PC-3 (cell line): ENCODE data around the gene SLC22A2. TPM values are rescaled to one million over a fixed set of nuclear protein-coding genes. Genes with fewer than 3 reads are reported as not detected.

Experiments used
- ATAC-seq: fragments of 200-7000 bp; cut with Tn5 transposase; 2 replicates; pipeline ENCODE4 v1.9.1; 2020; ENCODE audit warnings: mild to moderate bottlenecking, moderate library complexity
- BruUV-seq: library from RNA; stranded (reverse); fragments of 400-500 nt; replicated peaks from 2 replicates; lab custom pipeline; 2021; lab: Mats Ljungman, UMichigan
- CTCF ChIA-PET: fragments of 300-600 bp; sonication (Branson Sonifier 250); formaldehyde crosslinking; loops from one replicate; lab custom pipeline; 2022; ENCODE audit warnings: antibody characterized with exemption; lab: Charles Lee
- POLR2A ChIA-PET: fragments of 300-600 bp; sonication (Branson Sonifier 250); formaldehyde crosslinking; loops from one replicate; lab custom pipeline; 2022; ENCODE audit warnings: antibody characterized with exemption; ENCODE audit not compliant: unreplicated experiment; lab: Charles Lee
- DNase-seq: peaks from one replicate; pipeline ENCODE4 v3.0.0-alpha.2; 2015
- H2AFZ ChIP-seq: fragments of 300-600 bp; sonication (generic); 2 replicates; pipeline ENCODE4 v1.6.0; 2016; ENCODE audit warnings: antibody characterized with exemption, low read length
- H3F3A ChIP-seq: fragments of 300-600 bp; sonication (generic); one replicate; pipeline ENCODE4 v1.6.0; 2017; ENCODE audit warnings: antibody characterized with exemption, low read length, control low read depth, mild to moderate bottlenecking; ENCODE audit not compliant: unreplicated experiment
- H3K27ac ChIP-seq: fragments of 300-600 bp; sonication (generic); 2 replicates; pipeline ENCODE4 v1.5.1; 2016; ENCODE audit warnings: mild to moderate bottlenecking, low read length
- H3K27me3 ChIP-seq: fragments of 300-600 bp; sonication (generic); 2 replicates; pipeline ENCODE4 v1.6.1; 2016; ENCODE audit warnings: low read length, mixed read lengths
- H3K36me3 ChIP-seq: fragments of 300-600 bp; sonication (generic); 2 replicates; pipeline ENCODE4 v1.6.1; 2016; ENCODE audit warnings: low read depth, mixed run types, low read length, mixed read lengths
- H3K4me1 ChIP-seq: fragments of 300-600 bp; sonication (generic); 2 replicates; pipeline ENCODE4 v1.5.1; 2016; ENCODE audit warnings: low read length; ENCODE audit not compliant: insufficient read depth
- H3K4me2 ChIP-seq: fragments of 300-600 bp; sonication (generic); 2 replicates; pipeline ENCODE4 v1.6.0; 2016; ENCODE audit warnings: low read length
- H3K4me3 ChIP-seq: fragments of 300-600 bp; sonication (generic); 2 replicates; pipeline ENCODE4 v1.5.1; 2016; ENCODE audit warnings: mild to moderate bottlenecking, low read length, mixed read lengths
- H3K79me2 ChIP-seq: fragments of 300-600 bp; sonication (generic); 2 replicates; pipeline ENCODE4 v1.6.1; 2017; ENCODE audit warnings: low read length, mixed read lengths
- H3K9ac ChIP-seq: fragments of 300-600 bp; sonication (generic); 2 replicates; pipeline ENCODE4 v1.6.0; 2016; ENCODE audit warnings: mild to moderate bottlenecking, low read length
- H3K9me2 ChIP-seq: fragments of 300-600 bp; sonication (generic); replicated peaks from 2 replicates; pipeline ENCODE4 v1.6.1; 2016; ENCODE audit warnings: mixed run types, low read length, mixed read lengths
- H3K9me3 ChIP-seq: fragments of 300-600 bp; sonication (generic); 2 replicates; pipeline ENCODE4 v1.6.1; 2016; ENCODE audit warnings: low read length, mixed read lengths
- H4K20me1 ChIP-seq: fragments of 300-600 bp; sonication (generic); 2 replicates; pipeline ENCODE4 v1.6.1; 2016; ENCODE audit warnings: low read length, mixed read lengths
- CTCF ChIP-seq: fragments of 300-600 bp; sonication (generic); conservative IDR thresholded peaks from 2 replicates; pipeline ENCODE4 v1.5.1; 2017; ENCODE audit warnings: antibody characterized with exemption, low read depth, mild to moderate bottlenecking, low read length
- EZH2 ChIP-seq: fragments of 300-600 bp; sonication (generic); IDR thresholded peaks from one replicate; pipeline ENCODE4 v1.6.1; 2017; ENCODE audit warnings: antibody characterized with exemption, mild to moderate bottlenecking, low read length; ENCODE audit not compliant: unreplicated experiment
- EZH2phosphoT487 ChIP-seq: fragments of 300-600 bp; sonication (generic); IDR thresholded peaks from 2 replicates; pipeline ENCODE4 v1.6.1; 2018; ENCODE audit warnings: mild to moderate bottlenecking, antibody characterized with exemption, low read length, borderline replicate concordance
- intact Hi-C: fragments of 100-400 bp; cut with micrococcal nuclease; formaldehyde crosslinking; loops from 2 replicates; pipeline ENCODE4 v1.9.0; 2023
- total RNA-seq: library from RNA; depleted of rRNA; stranded (reverse); fragments of >200 nt; gene quantifications from 2 replicates; pipeline ENCODE4 v1.2.3, GENCODE V29; 2014

Gene SLC22A2
- total RNA-seq, 1 experiment from 2014 or later = not detected

GRCh38 chr6:160221918-160222317, 36.7 kb downstream of the SLC22A2 start:
- Histone ChIP-seq H3K9me2 (no peaks in the 10 kb centered on the region), H3K4me2 (no peak overlapping the region), H3K79me2 (no peaks in the 10 kb centered on the region), H3K4me3 (no peak overlapping the region), H3K27ac (no peak overlapping the region), H3K27me3 (no peaks in the 10 kb centered on the region), H3K4me1 (no peaks in the 10 kb centered on the region), H2AFZ (no peak overlapping the region), H3K36me3 (no peaks in the 10 kb centered on the region), H3F3A (no peaks in the 10 kb centered on the region), H4K20me1 (no peaks in the 10 kb centered on the region), H3K9me3 (no peaks in the 10 kb centered on the region), H3K9ac (no peak overlapping the region)
- ATAC-seq (no peak), DNase-seq (no peak)
- ChIA-PET CTCF (interaction anchor here (0.9 kb wide), 3 partner anchors 15 to 298 kb away, joined by 3 to 13 read pairs (median 6); no protein-coding TSS in a partner anchor), POLR2A (no interaction called here)
- TF ChIP-seq CTCF (no peak), EZH2phosphoT487 (no peak)
- intact Hi-C loops = loop anchor here (2.0 to 5.0 kb wide), 2 partner anchors 75 to 235 kb away; no protein-coding TSS in a partner anchor
- BruUV-seq = no TSS peak

GRCh38 chr6:160221423-160221822, 37.2 kb downstream of the SLC22A2 start:
- Histone ChIP-seq H3K4me3 (no peak overlapping the region), H3K36me3 (no peaks in the 10 kb centered on the region), H2AFZ (no peak overlapping the region), H3K9me3 (no peaks in the 10 kb centered on the region), H3K4me2 (no peak overlapping the region), H4K20me1 (no peaks in the 10 kb centered on the region), H3K79me2 (no peaks in the 10 kb centered on the region), H3K4me1 (no peaks in the 10 kb centered on the region), H3K9ac (no peak overlapping the region), H3K9me2 (no peaks in the 10 kb centered on the region), H3K27me3 (no peaks in the 10 kb centered on the region), H3F3A (no peaks in the 10 kb centered on the region), H3K27ac (no peak overlapping the region)
- POLR2A ChIA-PET = interaction anchor here (0.7 kb wide), 1 partner anchor 133 kb away, joined by 3 read pairs; no protein-coding TSS in a partner anchor
- CTCF ChIA-PET = interaction anchor here (0.6 to 0.9 kb wide), 5 partner anchors 15 to 298 kb away, joined by 3 to 13 read pairs (median 6); no protein-coding TSS in a partner anchor
- intact Hi-C loops = loop anchor here (2.0 to 5.0 kb wide), 2 partner anchors 75 to 236 kb away; no protein-coding TSS in a partner anchor
- TF ChIP-seq CTCF (peak; percentile 33; the same call in 1 of the 2 replicates), EZH2phosphoT487 (no peak), EZH2 (no peak)
- DNase-seq (peak; percentile 22), ATAC-seq (no peak)
- BruUV-seq = no TSS peak

GRCh38 chr6:160218810-160219209, 39.8 kb downstream of the SLC22A2 start:
- Histone ChIP-seq H3K9me2 (no peaks in the 10 kb centered on the region), H3K27me3 (no peaks in the 10 kb centered on the region), H3K4me2 (no peak overlapping the region), H3K79me2 (no peaks in the 10 kb centered on the region), H4K20me1 (no peaks in the 10 kb centered on the region), H3K9me3 (no peaks in the 10 kb centered on the region), H3K4me3 (no peak overlapping the region), H2AFZ (no peak overlapping the region), H3K36me3 (no peaks in the 10 kb centered on the region), H3K9ac (no peak overlapping the region), H3K4me1 (no peaks in the 10 kb centered on the region), H3F3A (no peaks in the 10 kb centered on the region), H3K27ac (no peak overlapping the region)
- ChIA-PET POLR2A (no interaction called here), CTCF (no interaction called here)
- no peak for ATAC-seq
- no peak for TF ChIP-seq CTCF
- no peak for TF ChIP-seq EZH2phosphoT487
- TF ChIP-seq EZH2 = no peak
- DNase-seq = no peak
- intact Hi-C loops = loop anchor here (5.0 kb wide), 1 partner anchor 82 kb away; no protein-coding TSS in a partner anchor
- BruUV-seq = no TSS peak
